Omental fat pad (tissue), 4 donors: ENCODE measurements around the gene RBM34. TPM values are rescaled to one million over a fixed set of nuclear protein-coding genes. Genes with fewer than 3 reads are reported as not detected.

Source experiments
- ATAC-seq: fragments of 150-250 bp; one replicate; pipeline ENCODE4 v1.9.1; 2016; ENCODE audit warnings: mild to moderate bottlenecking, moderate library complexity; ENCODE audit not compliant: low FRiP score
- DNase-seq: peaks from one replicate; pipeline ENCODE4 v3.0.0-alpha.2; 2019; ENCODE audit warnings: low spot score
- total RNA-seq, 4 donors: library from RNA; depleted of rRNA; stranded (reverse); fragments of >200 nt; gene quantifications; one replicate each; pipeline ENCODE4 v1.1.0, GENCODE V29; 2016
- TF ChIP-seq, protein P1 (sequence below), 3 donors: fragments of 450-650 bp; IDR thresholded peaks; one replicate each; pipeline ENCODE4 v1.5.1; 2016 to 2017; ENCODE audit warnings: antibody characterized with exemption in 3 of 3, mild to moderate bottlenecking in 3 of 3, moderate library complexity in 2 of 3

RBM34 gene
- total RNA-seq, 4 donors from 2014 or later, result 34.0 to 39.3 (median 36.5) TPM

DNA sequence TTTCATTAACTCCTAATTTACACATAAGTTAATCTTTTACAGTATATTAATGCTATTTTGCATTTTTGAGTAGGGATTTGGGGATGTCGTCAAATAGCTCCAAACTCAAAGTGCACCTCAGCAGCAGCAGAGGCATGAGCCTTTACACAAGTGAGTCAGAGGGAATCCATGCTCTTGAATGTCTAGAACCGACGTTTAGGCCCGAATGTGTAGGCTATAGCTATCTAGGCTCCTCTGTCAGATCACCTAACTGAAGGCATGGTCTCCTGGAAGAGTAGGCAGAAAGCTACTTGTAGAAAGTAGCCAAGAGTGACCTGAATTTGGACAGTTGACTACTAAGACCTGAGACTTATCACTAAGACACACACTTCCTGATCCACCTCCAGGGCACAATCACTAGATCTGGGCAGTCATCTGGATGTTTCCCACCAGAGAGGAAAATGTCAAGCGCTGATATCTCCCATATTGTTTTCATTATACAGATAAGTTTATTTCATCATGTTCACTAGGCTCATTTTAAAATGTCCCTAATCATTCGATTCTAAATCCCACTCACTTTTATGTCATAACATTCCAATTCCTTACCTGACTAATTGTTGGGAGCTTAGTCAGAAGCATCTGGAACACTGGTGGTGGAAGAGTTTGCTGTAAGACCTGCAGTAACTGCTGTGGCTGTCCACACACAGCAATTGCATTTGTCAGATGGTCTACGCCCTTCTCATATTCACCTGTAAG, 47.7 kb downstream of the RBM34 start:
- DNase-seq (no peak), ATAC-seq (no peak)
- TF ChIP-seq, protein P1, sequence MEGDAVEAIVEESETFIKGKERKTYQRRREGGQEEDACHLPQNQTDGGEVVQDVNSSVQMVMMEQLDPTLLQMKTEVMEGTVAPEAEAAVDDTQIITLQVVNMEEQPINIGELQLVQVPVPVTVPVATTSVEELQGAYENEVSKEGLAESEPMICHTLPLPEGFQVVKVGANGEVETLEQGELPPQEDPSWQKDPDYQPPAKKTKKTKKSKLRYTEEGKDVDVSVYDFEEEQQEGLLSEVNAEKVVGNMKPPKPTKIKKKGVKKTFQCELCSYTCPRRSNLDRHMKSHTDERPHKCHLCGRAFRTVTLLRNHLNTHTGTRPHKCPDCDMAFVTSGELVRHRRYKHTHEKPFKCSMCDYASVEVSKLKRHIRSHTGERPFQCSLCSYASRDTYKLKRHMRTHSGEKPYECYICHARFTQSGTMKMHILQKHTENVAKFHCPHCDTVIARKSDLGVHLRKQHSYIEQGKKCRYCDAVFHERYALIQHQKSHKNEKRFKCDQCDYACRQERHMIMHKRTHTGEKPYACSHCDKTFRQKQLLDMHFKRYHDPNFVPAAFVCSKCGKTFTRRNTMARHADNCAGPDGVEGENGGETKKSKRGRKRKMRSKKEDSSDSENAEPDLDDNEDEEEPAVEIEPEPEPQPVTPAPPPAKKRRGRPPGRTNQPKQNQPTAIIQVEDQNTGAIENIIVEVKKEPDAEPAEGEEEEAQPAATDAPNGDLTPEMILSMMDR (IDR thresholded peaks at IDR 0.05), result no peak

DNA sequence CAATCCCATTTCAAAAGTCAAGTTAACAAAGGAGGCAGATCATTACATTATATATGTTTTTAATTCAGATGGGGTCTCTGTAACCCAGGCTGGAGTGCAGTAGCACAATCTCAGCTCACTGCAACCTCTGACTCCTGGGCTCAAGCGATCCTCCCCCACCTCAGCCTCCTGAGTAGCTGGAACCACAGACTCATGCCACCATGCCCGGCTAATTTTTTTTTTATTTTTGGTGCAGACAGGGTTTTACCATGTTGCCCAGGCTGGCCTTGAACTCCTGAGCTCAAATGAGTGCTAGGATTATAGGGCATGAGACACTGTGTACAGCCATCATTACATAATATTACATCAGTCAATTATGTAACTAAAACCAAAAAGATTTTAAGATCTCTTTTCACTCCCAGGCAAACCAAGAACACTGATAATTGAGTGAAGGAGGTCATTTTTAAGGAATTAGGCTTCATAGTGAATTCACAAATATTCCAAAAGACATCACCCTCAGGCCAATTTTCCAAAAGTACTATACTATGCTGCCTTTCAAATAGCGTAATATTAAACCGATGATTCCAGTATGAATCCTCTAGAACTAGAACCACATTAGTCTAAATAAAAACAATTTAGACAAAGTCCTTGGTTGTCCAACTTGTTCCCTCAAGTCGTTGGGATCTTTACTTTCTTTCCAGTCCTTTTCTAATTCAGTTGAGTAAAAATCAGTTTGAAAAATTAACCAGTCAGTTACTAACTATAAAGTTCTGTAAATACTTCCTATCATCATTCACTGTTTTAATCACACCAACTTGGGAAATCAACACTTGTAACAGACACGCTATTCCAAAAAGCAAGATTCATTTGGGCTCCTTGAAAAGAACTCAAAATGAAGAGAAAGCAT, 48.5 kb downstream of the RBM34 start:
- no peak for DNase-seq
- TF ChIP-seq, protein P1 (IDR thresholded peaks at IDR 0.05), result no peak
- no peak for ATAC-seq

DNA sequence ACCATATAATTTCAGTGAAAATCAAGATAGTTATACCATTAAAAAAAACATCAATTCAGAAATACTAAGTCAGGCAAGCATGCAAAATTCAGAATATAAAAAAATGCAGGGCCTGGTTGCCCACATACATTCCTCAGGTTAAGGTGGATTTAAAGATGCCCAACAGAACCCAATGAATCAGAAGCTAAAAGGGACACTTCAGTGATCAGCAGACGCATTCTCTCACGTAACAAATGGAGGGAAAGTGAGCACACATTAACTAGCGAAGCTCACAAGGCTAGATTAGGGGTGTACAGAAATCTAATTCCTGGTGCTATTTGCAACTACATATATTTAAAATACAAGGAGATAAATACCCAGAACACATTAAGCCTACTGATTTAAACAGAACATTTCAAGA, 49.9 kb downstream of the RBM34 start:
- DNase-seq (no peak), ATAC-seq (no peak)
- TF ChIP-seq, protein P1 (IDR thresholded peaks at IDR 0.05), result no peak

DNA sequence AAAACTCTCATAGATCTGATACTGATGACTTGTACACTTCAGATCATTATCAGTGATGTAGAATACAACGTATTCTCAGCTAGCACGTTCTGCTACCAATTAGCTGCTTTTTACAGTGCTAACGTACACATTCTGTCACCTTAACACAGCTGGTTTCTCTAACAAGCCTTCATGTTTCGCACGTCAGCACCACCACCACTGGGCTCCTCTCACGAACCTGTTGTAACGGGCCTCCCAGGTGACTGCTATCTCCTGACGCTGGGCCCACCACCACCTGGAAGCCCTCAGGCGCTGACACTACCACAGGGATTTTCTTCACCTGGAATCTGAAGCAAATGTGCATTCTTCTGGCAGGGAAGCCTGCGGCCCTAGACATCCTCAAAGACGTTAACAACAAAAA, 52.2 kb downstream of the RBM34 start:
- no peak for ATAC-seq
- DNase-seq, result no peak
- TF ChIP-seq, protein P1 (IDR thresholded peaks at IDR 0.05), result no peak

DNA sequence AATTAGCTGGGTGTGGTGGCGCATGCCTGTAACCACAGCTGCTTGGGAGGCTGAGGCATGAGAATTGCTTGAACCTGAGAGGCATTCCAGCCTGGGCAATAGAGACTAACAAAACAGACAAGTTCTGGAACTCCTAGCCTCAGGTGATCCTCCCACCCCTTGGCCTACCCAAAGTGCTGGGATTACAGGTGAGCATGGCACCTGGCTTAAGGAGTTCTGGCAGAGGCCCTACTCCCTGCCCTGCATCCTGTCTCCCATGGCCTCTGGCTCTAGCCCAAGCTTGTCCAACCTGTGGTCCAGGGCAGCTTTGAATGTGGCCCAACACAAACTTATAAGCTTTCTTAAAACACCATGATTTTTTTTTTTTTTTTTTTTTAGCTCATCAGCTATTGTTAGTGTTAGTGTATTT, 52.9 kb downstream of the RBM34 start:
- no peak for ATAC-seq
- TF ChIP-seq, protein P1 (IDR thresholded peaks at IDR 0.05), result no peak

DNA sequence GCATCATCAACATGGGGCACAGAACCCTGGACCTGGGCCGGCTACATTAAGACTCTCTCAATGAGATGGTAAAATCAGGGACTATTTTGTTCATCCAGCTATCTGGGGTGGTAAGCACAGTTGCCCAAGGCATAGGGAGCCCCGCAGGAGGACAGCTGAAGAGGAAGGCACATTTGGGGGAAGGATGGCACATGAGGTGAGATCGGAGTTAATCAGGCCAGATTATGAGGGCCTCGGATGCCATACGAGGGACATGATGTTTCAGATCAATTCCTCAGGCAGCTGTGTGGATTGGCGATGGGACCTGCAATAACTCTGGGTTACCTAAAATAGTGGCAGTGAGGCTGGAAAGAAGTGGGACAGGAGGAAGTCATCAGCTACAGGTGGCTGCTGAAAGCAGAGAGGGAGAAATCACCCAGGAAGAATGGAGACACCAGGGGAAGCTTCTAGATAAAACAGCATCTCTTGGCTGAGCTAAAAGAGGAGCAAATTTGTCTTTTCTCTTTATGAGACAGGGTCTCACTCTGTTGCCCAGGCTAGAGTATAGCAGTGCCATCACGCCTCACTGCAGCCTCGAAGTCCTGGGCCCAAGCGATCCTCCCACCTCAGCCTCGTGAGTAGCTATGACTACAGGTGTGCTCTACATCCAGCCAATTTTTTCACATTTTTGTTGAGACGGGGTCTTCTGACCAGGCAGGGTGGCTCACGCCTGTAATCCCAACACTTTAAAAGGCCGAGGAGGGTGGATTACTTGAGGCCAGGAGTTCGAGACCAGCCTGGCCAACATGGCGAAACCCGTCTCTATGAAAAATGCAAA, 53.5 kb downstream of the RBM34 start:
- TF ChIP-seq, protein P1 (IDR thresholded peaks at IDR 0.05), result no peak
- no peak for ATAC-seq

More for the DNA sequence above, 52.9 kb downstream of the RBM34 start:
- DNase-seq, result no peak

More for the DNA sequence above, 53.5 kb downstream of the RBM34 start:
- no peak for DNase-seq
